ENCODE results near the gene CACNA2D1. TPM values are rescaled to one million over a fixed set of nuclear protein-coding genes. Genes with fewer than 3 reads are reported as not detected.
A peak's percentile ranks its signal among the peaks of the same experiment; 100 is the strongest.

Gene CACNA2D1
- 7.8 and 11.3 TPM in 2 replicates for total RNA-seq

- peak; percentile 10 to 90 for DNase-seq (ENCODE audit: low read depth in 2 of 2)
Observed at GRCh38 chr7:82443547-82444219, at the start of gene CACNA2D1. CACNA2D1 (minus strand) TSS chr7:82443777.

- peak; percentile 7 to 38 for DNase-seq (ENCODE audit: low read depth in 2 of 2)
Observed at GRCh38 chr7:82481499-82482097, 38.0 kb upstream of the CACNA2D1 start.

- DNase-seq (ENCODE audit: low read depth in 2 of 2): no peak
Observed at GRCh38 chr7:82477733-82478515, 34.3 kb upstream of the CACNA2D1 start.

GRCh38 chr7:82472966-82473365 lies 29.4 kb upstream of the CACNA2D1 start:
- no peak for DNase-seq (ENCODE audit: low read depth in 2 of 2)

- no peak for DNase-seq (ENCODE audit: low read depth in 2 of 2)
Observed at GRCh38 chr7:82471351-82472020, 27.9 kb upstream of the CACNA2D1 start.

GRCh38 chr7:82469207-82469606 lies 25.6 kb upstream of the CACNA2D1 start:
- DNase-seq (ENCODE audit: low read depth in 2 of 2): no peak

GRCh38 chr7:82468435-82468834 lies 24.9 kb upstream of the CACNA2D1 start:
- DNase-seq (ENCODE audit: low read depth in 2 of 2): no peak

GRCh38 chr7:82467020-82467419 lies 23.4 kb upstream of the CACNA2D1 start:
- no peak for DNase-seq (ENCODE audit: low read depth in 2 of 2)

GRCh38 chr7:82464372-82464771 lies 20.8 kb upstream of the CACNA2D1 start:
- no peak for DNase-seq (ENCODE audit: low read depth in 2 of 2)

- DNase-seq (ENCODE audit: low read depth in 2 of 2): no peak
Observed at GRCh38 chr7:82455295-82455694, 11.7 kb upstream of the CACNA2D1 start.

GRCh38 chr7:82450759-82451158 lies 7.2 kb upstream of the CACNA2D1 start:
- no peak for DNase-seq (ENCODE audit: low read depth in 2 of 2)

GRCh38 chr7:82449910-82450309 lies 6.3 kb upstream of the CACNA2D1 start:
- DNase-seq (ENCODE audit: low read depth in 2 of 2): no peak

- no peak for DNase-seq (ENCODE audit: low read depth in 2 of 2)
Observed at GRCh38 chr7:82446897-82447296, 3.3 kb upstream of the CACNA2D1 start.

GRCh38 chr7:82445271-82445670 lies 1.7 kb upstream of the CACNA2D1 start:
- DNase-seq (ENCODE audit: low read depth in 2 of 2): no peak

GRCh38 chr7:82444220-82444909 lies 788 bp upstream of the CACNA2D1 start:
- DNase-seq (ENCODE audit: low read depth in 2 of 2): no peak

- DNase-seq (ENCODE audit: low read depth in 2 of 2): peak in 1 of 2 donors; percentile 35
Observed at GRCh38 chr7:82443036-82443546, 486 bp downstream of the CACNA2D1 start.

GRCh38 chr7:82442492-82443035 lies 1.0 kb downstream of the CACNA2D1 start:
- peak in 1 of 2 donors; percentile 26 for DNase-seq (ENCODE audit: low read depth in 2 of 2)

GRCh38 chr7:82441669-82442478 lies 1.7 kb downstream of the CACNA2D1 start:
- DNase-seq (ENCODE audit: low read depth in 2 of 2): peak in 1 of 2 donors; percentile 48

GRCh38 chr7:82438521-82438920 lies 5.1 kb downstream of the CACNA2D1 start:
- no peak for DNase-seq (ENCODE audit: low read depth in 2 of 2)

GRCh38 chr7:82435769-82436168 lies 7.8 kb downstream of the CACNA2D1 start:
- no peak for DNase-seq (ENCODE audit: low read depth in 2 of 2)

Data from dermis microvascular lymphatic vessel endothelial cell (primary cell).